ENCODE measurements around the gene CDK5.
A peak's percentile ranks its signal among the peaks of the same experiment; 100 is the strongest.
"Not testable (repeated sequence)": the region's sequence is repeated elsewhere in the genome, so short reads cannot be mapped to it uniquely, and the experiment has no call there.

The CDK5 gene

DNA sequence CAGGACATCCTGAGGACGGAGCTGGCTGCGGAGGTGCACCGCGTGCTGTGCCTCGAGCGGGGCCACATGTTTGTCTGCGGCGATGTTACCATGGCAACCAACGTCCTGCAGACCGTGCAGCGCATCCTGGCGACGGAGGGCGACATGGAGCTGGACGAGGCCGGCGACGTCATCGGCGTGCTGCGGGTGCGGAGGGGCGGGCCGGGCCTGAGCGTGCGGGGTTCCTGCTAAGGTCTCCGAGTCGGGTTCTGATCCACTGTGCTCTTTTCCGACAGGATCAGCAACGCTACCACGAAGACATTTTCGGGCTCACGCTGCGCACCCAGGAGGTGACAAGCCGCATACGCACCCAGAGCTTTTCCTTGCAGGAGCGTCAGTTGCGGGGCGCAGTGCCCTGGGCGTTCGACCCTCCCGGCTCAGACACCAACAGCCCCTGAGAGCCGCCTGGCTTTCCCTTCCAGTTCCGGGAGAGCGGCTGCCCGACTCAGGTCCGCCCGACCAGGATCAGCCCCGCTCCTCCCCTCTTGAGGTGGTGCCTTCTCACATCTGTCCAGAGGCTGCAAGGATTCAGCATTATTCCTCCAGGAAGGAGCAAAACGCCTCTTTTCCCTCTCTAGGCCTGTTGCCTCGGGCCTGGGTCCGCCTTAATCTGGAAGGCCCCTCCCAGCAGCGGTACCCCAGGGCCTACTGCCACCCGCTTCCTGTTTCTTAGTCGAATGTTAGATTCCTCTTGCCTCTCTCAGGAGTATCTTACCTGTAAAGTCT is 43.8 kb downstream of the CDK5 start:
- DNase-seq (ENCODE audit: low spot score) = peak; percentile 87

DNA sequence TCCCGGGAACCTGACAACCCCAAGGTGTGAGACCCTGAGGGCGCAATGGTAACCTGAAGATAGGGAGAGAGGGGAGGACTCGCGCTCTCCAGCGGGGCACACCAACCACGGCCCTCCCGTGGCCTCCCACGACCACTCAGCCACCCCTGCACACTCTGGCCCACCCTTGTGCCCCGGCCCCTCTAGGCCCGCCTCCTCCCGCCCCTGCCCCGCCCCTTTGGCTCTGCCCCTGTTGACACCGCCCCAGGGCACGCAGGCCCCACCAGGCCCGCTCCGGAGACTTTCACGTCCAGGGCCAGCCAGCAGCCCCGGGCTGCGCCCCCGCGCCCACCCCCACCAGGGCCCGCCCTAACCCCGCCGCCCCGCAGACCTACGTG is 44.4 kb downstream of the CDK5 start:
- DNase-seq (ENCODE audit: low spot score) = no peak

DNA sequence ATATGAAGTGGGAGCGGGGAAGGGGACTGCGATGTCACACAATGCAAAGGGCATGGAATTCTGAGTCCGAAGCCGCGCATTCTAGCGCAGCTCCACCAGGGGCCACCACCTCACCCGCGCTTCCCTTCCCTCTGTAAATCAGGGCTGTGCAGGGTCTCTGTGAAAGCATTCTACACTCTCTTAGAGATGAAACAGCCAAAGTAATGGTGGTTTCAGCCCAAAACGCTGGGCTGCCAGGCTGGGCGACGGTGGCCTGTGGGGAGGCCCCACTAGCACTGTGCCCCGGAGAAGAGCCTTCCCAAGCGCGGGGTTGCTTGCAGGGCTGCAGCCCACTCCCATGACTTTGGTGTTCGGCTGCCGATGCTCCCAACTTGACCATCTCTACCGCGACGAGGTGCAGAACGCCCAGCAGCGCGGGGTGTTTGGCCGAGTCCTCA is 44.8 kb downstream of the CDK5 start:
- peak; percentile 68 for DNase-seq (ENCODE audit: low spot score)

DNA sequence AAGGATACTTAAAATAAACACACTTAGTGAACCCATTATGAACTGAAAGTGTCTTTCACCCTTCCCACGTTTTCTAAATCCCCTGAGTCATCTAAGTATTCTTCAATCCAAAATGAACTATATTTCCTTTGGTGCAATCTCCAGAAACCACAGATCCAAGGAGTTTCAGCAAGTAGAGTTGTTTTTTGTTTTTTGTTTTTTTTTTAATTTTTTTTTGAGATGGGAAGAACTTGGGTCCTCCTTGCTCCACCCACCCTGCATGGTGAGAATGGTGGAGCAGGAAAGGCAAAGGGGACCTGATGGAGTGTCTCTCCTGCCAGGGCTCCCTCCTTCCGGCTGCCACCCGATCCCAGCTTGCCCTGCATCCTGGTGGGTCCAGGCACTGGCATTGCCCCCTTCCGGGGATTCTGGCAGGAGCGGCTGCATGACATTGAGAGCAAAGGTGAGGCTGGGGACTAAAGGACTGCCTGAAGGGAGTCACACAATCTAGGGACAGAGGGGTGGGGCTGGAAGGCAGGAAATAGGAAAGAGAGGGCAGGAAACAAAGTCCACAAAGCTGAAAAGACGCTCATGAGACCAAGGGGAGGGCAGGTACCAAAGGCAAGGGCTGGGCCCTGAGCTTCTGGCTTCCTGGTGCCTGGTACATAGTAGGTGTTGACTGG is 45.5 kb downstream of the CDK5 start:
- DNase-seq (ENCODE audit: low spot score) = no peak

DNA sequence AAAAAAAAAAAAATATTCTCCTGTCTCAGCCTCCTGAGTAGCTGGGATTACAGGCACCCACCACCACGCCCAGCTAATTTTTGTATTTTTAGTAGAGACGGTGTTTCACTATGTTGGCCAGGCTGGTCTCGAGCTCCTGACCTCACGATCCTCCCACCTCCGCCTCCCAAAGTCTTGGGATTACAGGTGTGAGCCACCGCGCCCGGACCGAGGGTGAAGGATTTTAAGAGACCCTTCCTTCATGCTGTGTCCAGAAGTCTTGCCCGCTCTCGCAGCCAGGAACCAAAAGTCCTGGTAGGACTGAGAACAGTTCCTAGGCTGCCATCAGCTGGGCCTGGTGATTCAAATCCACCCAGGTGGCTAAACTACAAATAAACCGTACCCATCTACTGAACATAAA is 46.1 kb downstream of the CDK5 start:
- not testable (repeated sequence) for DNase-seq (ENCODE audit: low spot score)

DNA sequence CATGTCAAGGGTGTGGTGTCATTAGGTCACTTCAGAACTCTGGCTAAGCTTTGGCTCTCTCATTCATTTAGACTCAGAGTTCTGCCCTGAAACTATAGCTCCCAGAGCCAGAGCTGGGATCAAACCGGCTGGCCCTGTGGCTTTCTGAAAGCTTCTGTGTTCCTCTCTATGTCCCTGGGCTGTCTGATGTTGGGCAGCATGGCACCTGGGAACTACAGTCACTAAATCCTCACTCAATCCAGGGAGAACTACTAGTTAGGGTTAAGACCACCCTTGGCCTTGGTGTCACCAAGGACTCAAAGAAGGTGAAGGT is 46.6 kb downstream of the CDK5 start:
- DNase-seq (ENCODE audit: low spot score) = no peak

DNA sequence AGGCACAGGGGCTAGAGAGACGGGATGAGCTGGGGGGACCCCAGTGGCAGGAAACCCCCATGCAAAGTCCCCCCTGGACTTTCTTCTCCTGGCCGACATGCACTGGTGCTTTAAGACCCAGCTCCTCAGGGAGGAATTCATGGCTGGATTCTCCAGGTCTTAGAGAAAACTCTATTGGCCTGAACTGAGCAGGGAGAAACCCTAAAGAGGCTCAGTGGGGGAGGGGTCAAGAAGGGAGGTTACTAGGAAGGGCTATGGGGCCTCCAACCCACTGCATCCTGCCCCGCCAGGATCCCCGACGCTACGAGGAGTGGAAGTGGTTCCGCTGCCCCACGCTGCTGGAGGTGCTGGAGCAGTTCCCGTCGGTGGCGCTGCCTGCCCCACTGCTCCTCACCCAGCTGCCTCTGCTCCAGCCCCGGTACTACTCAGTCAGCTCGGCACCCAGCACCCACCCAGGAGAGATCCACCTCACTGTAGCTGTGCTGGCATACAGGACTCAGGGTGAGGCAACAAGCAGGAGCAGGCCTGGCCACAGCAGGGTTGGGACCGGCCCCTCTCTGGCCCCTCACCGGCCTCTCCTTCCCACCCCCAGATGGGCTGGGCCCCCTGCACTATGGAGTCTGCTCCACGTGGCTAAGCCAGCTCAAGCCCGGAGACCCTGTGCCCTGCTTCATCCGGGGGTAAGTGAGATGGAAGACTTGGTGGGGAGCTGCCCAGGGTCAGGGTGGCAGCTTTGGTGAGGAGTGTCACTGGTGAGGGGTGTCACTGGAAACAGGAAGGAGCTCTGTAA is 47.2 kb downstream of the CDK5 start:
- no peak for DNase-seq (ENCODE audit: low spot score)

DNA sequence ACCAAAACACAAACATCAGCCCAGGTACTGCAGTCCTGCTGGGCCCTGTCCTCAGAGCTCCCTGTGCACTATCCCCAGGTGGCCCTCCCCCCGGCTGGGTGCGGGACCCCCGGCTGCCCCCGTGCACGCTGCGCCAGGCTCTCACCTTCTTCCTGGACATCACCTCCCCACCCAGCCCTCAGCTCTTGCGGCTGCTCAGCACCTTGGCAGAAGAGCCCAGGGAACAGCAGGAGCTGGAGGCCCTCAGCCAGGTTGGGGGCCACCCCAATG is 47.7 kb downstream of the CDK5 start:
- DNase-seq (ENCODE audit: low spot score) = no peak

DNA sequence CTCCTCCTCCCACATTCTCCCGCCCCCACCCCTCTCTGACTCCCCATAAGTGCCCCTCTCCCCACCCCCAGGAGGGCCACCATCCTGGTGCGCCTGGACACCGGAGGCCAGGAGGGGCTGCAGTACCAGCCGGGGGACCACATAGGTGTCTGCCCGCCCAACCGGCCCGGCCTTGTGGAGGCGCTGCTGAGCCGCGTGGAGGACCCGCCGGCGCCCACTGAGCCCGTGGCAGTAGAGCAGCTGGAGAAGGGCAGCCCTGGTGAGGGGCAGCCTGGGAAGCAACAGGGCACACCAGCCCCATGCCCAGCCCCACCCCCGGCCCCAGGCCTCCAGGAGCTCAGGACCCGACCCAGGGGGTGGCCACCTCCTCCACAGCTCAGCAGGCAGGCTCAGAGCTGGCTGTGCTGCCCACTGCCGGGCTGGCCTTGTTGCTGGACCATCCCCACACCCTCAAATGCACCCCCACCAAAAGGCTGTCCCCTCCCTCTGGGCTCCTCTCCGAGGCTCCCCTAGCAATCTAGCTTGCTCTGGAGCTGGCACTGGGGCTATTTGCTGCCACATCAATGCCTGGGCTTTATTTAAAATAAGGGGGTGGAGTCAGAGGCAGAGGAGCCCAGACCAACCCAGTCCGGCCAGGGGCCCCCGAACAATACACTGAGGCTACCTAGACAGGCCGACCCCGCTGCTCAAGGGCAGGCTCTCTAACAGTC is 48.2 kb downstream of the CDK5 start:
- DNase-seq (ENCODE audit: low spot score) = no peak

DNA sequence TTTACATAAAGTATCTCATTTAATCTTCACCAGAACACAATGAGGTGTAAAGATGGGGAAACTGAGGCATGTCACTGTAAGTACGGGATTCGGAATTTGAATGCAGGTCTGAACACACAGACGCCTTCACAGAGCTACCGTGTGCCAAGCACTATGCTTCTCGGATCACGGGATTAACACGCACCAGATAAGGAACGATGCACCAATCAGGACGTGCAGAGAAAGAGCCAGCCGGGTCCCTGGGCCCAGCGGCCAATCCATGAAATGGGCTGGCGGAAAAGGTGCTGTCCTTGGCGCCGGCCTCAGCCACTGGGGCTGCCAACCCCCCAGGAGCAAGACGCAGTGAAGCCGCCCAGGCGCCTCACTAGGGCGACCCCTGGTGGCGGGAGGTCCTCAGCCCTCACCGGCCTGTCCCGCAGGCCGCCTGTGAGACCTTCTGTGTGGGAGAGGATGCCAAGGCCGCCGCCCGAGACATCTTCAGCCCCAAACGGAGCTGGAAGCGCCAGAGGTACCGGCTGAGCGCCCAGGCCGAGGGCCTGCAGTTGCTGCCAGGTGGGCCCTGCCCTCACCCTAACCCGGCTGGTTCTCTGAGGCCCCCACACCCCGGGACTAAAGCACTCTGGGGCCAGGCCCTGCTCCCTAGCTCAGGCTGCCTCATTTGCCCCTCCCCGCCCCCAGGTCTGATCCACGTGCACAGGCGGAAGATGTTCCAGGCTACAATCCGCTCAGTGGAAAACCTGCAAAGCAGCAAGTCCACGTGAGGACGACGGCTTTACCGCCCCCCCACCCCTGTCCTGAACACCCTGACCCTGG is 49.0 kb downstream of the CDK5 start:
- peak; percentile 82 for DNase-seq (ENCODE audit: low spot score)

DNA sequence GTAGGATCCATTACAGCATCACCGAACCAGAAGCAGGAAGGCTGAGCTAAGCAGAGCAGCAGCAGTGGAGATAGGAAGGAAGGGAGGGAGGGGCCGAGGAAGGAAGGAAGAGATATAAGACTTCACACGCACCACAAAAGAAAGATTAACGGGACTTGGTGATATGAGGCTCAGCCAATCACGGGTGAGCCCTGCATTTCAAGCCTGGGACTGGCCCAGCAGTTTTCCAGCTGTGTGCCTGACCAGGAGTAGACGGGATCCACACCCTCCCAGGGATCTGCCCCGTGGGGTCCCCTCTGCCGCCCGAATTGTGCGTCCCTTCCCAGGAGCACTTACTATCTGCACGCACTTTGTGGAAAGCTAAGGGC is 49.6 kb downstream of the CDK5 start:
- no peak for DNase-seq (ENCODE audit: low spot score)

DNA sequence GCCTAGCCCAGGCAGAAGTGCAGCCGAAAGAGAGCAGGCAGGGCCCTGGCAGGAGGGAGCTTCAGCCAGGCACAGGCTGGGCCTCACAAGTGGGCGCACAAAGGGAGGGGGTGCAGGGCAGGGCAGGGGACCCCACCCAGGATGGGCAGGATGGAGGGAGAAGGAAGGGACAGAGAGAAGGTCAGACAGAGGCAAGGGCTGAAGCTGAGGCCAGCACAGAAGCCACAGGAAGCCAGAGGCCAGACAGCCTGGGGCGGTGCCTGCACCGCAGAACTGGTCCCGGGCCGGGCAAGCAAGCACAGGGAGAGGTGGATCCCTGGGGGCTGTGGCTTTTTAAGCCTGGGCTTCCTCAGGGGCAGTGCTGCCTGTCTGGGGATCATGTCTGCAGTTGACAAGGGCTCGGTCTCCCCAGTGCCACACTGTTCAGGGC is 50.2 kb downstream of the CDK5 start:
- DNase-seq (ENCODE audit: low spot score) = peak; percentile 74

DNA sequence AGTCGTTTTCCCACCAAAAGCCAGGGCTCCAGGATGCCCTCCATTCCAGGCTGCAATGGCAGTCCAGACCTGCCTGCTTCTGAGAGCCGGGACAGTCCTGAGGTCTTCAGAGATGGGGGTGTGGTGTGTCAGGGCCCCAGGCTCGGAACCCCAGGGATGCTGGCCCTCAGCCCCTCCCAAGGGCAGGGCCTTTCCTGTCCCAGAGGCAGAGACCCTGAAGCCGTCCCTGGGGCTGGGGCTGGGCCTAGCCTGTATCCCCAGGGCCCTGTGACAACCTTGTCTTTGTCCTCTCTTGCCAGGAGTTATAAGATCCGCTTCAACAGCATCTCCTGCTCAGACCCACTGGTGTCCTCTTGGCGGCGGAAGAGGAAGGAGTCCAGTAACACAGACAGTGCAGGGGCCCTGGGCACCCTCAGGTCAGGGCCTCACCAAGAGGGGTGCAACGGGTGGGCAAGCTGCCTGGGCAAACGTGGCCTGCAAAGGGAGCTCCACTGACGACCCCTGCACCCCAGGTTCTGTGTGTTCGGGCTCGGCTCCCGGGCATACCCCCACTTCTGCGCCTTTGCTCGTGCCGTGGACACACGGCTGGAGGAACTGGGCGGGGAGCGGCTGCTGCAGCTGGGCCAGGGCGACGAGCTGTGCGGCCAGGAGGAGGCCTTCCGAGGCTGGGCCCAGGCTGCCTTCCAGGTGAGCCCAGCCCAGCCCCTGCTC is 51.0 kb downstream of the CDK5 start:
- no peak for DNase-seq (ENCODE audit: low spot score)

DNA sequence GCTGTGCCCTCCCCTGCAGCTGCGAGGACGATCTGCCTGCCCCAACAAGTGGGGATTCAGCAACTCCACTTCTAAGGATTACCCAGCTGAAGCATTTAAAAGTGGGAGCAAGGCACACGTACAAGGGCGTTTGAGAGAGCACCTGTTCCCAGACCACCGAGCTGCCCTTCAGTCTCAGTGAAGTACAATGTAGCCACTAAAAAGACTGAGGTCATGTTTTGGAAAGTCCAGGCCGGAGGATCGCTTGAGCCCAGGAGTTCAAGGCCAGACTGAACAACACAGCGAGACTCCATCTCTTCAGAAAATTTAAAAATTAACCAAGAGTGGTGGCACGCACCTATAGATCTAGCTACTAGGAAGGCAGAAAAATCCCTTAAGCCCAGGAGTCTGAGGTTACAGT is 52.1 kb downstream of the CDK5 start:
- no peak for DNase-seq (ENCODE audit: low spot score)
